ENCODE data around the gene SYT9. TPM values are rescaled to one million over a fixed set of nuclear protein-coding genes. Genes with fewer than 3 reads are reported as not detected.

SYT9 gene
- total RNA-seq, 1 donor from 2014 or later, result 1.6 TPM

DNA sequence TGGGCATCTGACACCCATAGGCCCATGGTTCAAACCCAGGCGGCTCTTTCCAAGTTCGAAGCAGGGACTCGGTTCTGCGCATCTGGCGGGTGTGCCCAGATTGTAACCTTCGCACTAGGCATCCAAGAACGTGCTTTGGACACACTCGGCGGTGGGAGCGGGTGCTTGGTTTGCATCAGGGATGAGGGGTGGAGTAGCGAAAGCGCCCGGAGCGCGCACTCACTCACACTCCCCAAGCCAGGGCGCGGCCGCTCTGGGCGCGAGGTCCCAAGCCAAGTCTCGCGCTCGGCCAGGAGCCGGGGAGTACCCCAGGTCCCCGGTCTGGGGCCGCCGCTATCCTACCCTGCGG lies 243 bp upstream of the SYT9 start:
- Mint-ChIP-seq H3K27ac (no peak overlapping the region), H3K9me3 (peaks cover 13% of the 10 kb centered on the region), H3K4me3 (peak overlapping the region; percentile 79), H3K36me3 (no peaks in the 10 kb centered on the region), H3K27me3 (peaks cover 74% of the 10 kb centered on the region), H3K4me1 (ENCODE audit: unreplicated experiment) (no peaks in the 10 kb centered on the region)
- TF ChIP-seq, protein P1, sequence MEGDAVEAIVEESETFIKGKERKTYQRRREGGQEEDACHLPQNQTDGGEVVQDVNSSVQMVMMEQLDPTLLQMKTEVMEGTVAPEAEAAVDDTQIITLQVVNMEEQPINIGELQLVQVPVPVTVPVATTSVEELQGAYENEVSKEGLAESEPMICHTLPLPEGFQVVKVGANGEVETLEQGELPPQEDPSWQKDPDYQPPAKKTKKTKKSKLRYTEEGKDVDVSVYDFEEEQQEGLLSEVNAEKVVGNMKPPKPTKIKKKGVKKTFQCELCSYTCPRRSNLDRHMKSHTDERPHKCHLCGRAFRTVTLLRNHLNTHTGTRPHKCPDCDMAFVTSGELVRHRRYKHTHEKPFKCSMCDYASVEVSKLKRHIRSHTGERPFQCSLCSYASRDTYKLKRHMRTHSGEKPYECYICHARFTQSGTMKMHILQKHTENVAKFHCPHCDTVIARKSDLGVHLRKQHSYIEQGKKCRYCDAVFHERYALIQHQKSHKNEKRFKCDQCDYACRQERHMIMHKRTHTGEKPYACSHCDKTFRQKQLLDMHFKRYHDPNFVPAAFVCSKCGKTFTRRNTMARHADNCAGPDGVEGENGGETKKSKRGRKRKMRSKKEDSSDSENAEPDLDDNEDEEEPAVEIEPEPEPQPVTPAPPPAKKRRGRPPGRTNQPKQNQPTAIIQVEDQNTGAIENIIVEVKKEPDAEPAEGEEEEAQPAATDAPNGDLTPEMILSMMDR (conservative IDR thresholded peaks at IDR 0.05), result no peak
- no peak for DNase-seq (ENCODE audit: extremely low spot score, unreplicated experiment)

DNA sequence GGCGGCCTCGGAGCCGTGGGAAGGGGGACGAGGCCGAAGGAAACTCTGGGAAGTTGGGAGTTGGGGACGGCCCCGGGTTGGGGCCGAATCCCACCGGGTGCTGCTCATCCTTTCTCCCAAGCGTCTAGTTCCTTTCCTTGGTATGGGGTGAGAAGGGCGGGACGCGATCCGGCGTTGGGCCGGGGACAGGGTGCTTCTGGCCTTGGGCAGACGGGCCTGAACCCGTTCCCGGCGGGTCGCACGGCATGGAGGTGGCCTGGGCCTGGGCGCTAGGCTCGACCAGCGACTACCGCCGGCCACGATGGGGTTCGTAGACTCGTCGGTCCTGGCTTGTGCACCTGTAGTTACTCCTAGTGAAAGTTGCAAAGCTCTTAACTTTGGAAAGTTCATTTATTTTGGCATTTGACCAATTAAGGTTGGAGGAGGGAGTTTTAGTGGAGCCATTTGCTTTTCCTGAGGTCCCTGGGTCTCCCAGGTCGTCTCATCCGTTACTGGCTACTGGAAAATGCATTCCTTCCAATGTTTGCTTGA lies 1.0 kb downstream of the SYT9 start:
- H3K27me3 Mint-ChIP-seq, result peaks cover 78% of the 10 kb centered on the region

DNA sequence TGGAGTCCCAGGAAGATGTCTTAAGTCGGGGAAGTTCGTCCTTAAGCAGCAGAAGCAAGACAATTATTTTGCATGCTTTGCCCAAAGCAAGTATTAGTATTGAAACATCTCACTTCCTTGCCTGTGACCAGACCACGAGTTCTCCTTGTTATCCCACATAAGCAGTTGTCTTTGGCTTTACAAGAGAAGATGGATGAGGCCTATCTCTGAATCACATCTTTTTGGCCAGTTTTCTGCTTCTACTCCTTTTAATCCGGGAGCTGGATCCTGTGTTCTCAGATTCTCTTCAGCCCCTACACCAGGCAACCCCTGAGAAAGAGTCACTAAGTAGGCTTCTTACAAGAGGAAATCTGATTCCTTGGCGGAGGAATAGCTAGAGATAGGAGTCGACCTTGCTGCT lies 2.1 kb downstream of the SYT9 start:
- no peak for DNase-seq (ENCODE audit: extremely low spot score, unreplicated experiment)
- Mint-ChIP-seq H3K4me3 (peak overlapping the region; percentile 44), H3K36me3 (no peaks in the 10 kb centered on the region), H3K9me3 (peaks cover 4% of the 10 kb centered on the region), H3K27me3 (peaks cover 73% of the 10 kb centered on the region), H3K27ac (no peak overlapping the region), H3K4me1 (ENCODE audit: unreplicated experiment) (no peaks in the 10 kb centered on the region)
- TF ChIP-seq, protein P1 (conservative IDR thresholded peaks at IDR 0.05), result no peak

More for the DNA sequence above, 1.0 kb downstream of the SYT9 start:
- TF ChIP-seq, protein P1 (conservative IDR thresholded peaks at IDR 0.05), result no peak
- Mint-ChIP-seq H3K4me3 (peak overlapping the region; percentile 84), H3K4me1 (ENCODE audit: unreplicated experiment) (no peaks in the 10 kb centered on the region), H3K27ac (no peak overlapping the region), H3K9me3 (peaks cover 12% of the 10 kb centered on the region), H3K36me3 (no peaks in the 10 kb centered on the region)
- peak; percentile 67 for DNase-seq (ENCODE audit: extremely low spot score, unreplicated experiment)

DNA sequence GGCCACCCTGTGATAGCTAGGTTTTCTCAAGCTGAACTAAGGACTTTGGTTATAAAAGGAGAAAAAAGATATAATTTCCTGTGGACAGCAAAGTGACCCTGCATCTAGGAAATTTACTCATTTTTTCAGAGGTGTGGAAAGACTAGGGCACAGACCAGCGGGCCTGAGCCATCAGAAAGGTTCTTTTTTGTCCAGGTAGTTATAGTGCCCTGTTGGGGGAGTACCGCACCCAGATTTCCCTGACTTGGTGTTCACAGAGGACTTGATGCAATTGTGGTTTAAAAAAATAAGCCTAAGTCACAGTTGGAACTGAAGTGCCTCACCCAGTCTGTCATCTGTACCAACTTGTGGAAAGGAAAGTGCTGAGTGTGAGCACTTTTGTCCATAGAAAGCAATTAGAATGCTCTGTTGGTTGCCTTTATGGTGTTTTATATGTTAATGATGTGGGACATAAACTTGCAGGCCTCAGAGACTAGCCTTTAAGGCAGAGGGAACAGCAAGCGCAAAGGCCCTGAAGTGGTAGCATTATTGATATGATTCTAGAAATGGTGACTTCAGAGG lies 3.1 kb downstream of the SYT9 start:
- Mint-ChIP-seq H3K9me3 (peaks cover 3% of the 10 kb centered on the region), H3K4me3 (no peak overlapping the region), H3K27me3 (peaks cover 62% of the 10 kb centered on the region), H3K36me3 (no peaks in the 10 kb centered on the region), H3K4me1 (ENCODE audit: unreplicated experiment) (no peaks in the 10 kb centered on the region), H3K27ac (no peak overlapping the region)
- TF ChIP-seq, protein P1 (conservative IDR thresholded peaks at IDR 0.05), result no peak
- no peak for DNase-seq (ENCODE audit: extremely low spot score, unreplicated experiment)

DNA sequence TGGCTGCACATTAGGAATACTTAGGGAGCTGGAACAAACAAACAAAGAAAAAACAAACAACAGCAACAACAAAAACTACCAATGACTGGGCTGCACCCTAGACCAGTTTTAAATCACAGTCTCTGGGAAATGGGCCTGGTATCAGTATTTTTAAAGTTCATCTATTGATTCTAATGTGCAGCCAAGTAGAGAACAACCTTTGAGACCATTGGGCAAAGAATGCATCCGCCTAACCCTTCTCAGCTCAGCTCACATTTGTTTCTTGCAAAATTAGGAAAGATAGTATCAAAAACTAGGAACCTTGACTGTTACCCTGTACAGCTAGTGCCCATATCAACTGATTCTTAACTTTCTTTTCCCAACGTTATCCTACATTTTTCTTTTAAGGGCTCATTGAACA lies 5.2 kb downstream of the SYT9 start:
- Mint-ChIP-seq H3K4me1 (ENCODE audit: unreplicated experiment) (no peaks in the 10 kb centered on the region), H3K9me3 (no peaks in the 10 kb centered on the region)

More for the DNA sequence above, 5.2 kb downstream of the SYT9 start:
- H3K27me3 Mint-ChIP-seq, result peaks cover 46% of the 10 kb centered on the region
- H3K4me3 Mint-ChIP-seq, result no peak overlapping the region
- H3K27ac Mint-ChIP-seq, result no peak overlapping the region
- TF ChIP-seq, protein P1 (conservative IDR thresholded peaks at IDR 0.05), result no peak
- H3K36me3 Mint-ChIP-seq, result no peaks in the 10 kb centered on the region
- DNase-seq (ENCODE audit: extremely low spot score, unreplicated experiment), result no peak

Measured in type B pancreatic cell (in vitro differentiated cells).